Right ventricle myocardium inferior (tissue), 1 donor: Measurements from ENCODE around the gene EPC2. TPM values are rescaled to one million over a fixed set of nuclear protein-coding genes. Genes with fewer than 3 reads are reported as not detected.

ENCODE experiments used
- ATAC-seq: fragments of 200-7000 bp; cut with Tn5 transposase; one replicate; pipeline ENCODE4 v1.9.1; 2020; ENCODE audit warnings: mild to moderate bottlenecking, moderate library complexity
- DNase-seq: peaks from one replicate; pipeline ENCODE4 v3.0.0; 2021; ENCODE audit errors: missing footprints
- intact Hi-C: fragments of 100-400 bp; cut with DNase I; formaldehyde crosslinking; loops from one replicate; pipeline ENCODE4 v1.11.0; 2022
- total RNA-seq: library from RNA; stranded (reverse); fragmentation: NEBNext Ultra II Directional; extraction: Animal tissue kit (Norgen Biotek cat#: 25700); gene quantifications from one replicate; pipeline ENCODE4 v1.2.1, GENCODE V29; 2021
- donor health status: DM: no; HTN: yes; CAD: no; lungs with severe emphysema.

Gene EPC2
- total RNA-seq, 1 donor from 2014 or later = 18.6 TPM

DNA sequence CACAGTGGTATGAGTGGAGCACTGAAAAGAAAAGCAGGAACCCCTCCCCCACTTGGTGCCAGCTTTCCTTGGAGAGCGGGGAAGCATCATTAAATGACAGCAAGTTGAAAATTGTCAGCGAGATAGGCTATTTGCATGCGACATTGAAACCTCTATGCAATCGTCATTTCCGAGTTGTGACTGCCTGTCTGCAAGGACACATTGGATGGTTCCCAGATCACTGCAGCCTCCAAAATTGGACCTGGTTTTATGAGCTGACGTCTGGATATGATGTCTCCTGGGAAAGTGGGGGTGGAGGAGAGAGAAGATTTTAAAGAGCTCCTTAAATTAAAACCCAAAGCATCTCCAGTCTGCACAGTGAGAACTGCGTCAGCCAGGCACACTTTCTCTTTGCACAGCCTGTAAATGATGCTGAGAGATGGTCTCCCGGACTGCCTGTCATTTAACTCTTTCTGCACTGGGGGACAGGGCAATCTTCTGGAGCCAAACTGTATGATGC, 172.7 kb downstream of the EPC2 start:
- ATAC-seq (peak; percentile 42), DNase-seq (no peak)
- intact Hi-C loops = no loop called here

DNA sequence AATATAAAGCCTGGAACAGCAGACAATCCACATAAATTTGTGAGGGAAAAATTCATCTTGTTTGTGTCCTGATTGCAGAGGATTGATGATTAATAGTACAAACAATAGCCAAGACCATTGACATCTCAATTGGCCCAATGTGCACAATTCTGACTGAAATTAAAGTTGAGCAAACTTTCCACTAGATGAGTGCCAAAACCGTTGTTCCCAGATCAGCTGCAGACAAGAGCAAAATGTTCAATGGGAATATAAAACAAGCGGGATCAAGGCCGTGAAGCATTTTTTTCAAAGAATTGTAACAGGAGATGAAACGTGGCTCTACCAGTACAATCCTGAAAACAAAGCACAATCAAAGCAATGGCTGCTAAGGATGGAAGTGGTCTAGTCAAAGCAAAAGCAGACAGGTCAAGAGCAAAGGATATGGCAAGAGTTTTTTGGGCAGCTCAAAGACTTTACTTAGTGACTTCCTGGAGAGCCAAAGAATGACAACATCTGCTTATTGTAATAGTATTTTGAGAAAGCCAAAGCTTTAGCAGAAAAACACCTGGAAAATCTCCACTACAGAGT, 174.6 kb downstream of the EPC2 start:
- DNase-seq (no peak), ATAC-seq (no peak)
- intact Hi-C loops = no loop called here

DNA sequence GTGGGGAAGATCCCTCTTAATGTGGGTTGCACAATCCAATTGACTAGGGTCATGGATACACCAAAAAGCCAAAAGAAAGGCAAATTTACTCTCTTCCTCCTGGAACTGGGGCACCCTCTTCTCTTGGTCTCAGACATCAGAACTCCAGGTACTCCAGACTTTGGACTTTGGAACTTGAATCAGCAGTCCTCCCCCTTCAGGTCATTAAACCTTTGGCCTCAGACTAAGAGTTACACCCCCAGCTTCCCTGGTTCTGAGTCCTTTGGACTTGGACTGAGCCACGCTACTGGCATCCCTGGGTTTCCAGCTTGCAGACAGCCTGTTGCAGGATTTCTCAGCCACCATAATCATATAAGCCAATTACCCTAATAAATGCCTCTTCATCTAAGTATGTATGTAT, 179.6 kb downstream of the EPC2 start:
- ATAC-seq (no peak), DNase-seq (no peak)

DNA sequence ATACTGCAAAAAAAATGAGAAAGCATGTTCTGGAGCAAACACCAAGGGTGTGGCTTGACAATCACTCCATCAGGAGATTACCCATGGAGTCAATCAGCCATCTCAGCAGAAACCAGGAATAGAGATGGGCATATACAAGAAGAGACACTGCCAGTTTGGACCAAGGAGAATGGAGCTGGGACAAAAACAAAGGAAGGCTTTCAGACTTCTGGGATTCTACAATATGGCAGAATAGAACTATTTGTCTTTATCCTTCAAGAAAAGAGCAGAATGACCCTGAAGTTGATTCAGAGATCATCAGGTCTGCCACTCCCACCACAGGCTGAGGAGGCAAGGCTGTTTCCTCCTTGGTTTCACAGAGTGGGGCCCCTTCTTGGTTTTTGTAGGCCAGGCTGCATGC, 182.2 kb downstream of the EPC2 start:
- ATAC-seq = no peak

More for the DNA sequence above, 179.6 kb downstream of the EPC2 start:
- intact Hi-C loops = no loop called here

DNA sequence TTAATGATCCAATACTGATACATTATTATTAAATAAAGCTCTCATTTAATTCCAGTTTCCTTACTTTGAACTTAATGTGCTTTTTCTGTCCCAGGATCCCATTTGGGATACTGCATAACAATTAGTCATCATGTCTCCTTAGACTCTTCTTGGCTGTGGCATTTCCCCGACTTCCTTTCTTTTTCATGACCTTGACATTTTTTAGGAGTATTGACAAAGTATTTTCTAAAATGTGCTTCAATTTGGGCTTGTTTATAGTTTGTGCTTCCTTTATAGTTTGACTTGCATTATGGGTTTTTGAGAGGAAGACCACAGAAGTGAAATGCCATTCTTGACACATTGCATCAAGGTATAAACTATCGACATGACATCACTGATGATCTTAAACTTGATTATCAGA, 184.4 kb downstream of the EPC2 start:
- ATAC-seq (no peak), DNase-seq (no peak)
- intact Hi-C loops = no loop called here

More for the DNA sequence above, 182.2 kb downstream of the EPC2 start:
- intact Hi-C loops = no loop called here
- DNase-seq = no peak

DNA sequence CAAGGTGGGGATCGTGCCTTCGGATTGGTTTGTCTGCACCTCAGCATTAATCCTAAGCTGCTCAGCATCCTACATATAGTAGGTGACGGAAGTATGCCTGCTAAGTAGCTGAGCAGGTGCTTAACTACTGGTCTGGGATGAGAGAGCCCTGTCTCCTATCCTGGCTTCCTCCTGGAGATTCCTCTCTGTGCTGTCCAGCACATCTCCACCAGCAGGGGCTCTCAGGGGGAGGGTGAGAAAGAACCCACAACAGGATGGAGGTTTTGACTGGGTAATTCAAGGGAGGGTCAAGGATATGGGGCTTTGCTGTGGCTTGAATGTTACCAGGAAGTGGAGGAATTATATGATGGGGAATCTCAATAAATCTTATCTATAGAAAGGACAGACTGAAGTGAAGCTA, 185.1 kb downstream of the EPC2 start:
- DNase-seq (no peak), ATAC-seq (no peak)
- intact Hi-C loops = no loop called here

DNA sequence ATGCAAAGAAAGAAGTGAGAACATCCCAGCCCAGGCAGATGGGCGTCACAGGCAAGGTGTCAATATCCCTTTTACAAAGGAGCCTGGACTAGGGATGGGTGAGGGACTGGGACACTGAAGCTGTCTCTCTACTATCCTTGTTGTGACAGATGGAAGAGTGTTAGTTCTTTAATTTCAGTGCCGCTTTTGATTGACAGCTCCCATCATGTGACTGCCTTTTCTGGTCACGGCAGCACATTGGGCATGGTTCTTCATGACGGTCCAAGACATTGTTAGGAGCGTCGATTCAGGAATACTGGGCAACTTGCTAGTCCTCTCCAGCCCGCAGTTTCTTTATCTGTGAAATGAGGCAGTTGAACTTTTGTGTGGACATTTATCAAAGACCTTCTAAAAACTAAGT, 188.1 kb downstream of the EPC2 start:
- no peak for DNase-seq
- intact Hi-C loops = no loop called here
- no peak for ATAC-seq

Other genes with a start within 250 kb of the EPC2 start
- 0.87 TPM for gene KIF5C, start 230.5 kb downstream of the EPC2 start, total RNA-seq